Activated T-helper 1 cell treated with Interleukin-2 at 50 U/mL for 16 hours (primary cell): ENCODE results near the gene CALHM3.

Experiments used
- DNase-seq: peaks from one replicate; pipeline ENCODE4 v3.0.0-alpha.2; 2020; ENCODE audit warnings: low read depth

Gene CALHM3

GRCh38 chr10:103474077-103474476, 5.0 kb downstream of the CALHM3 start:
- DNase-seq = no peak

DNA sequence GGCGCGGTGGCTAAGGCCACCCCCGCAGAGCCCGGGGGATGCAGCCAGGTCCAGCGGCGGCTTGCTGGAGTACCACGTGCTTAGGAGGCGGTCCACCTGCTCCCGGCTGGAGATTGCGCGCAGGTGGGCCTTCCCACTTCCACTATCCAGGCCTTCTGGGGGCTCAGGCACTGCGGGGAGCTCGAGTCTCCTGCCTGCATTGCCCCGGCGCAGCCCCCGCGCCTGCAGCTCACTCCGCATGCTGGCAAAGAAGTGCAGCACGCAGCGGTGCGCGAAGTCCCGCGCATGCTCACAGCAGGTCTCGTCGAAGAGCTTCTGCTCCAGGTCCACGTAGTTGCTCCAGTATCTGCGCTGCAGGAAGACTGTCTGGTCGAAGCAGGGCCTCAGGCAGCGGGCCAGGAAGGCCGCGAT, 5.8 kb downstream of the CALHM3 start:
- no peak for DNase-seq

DNA sequence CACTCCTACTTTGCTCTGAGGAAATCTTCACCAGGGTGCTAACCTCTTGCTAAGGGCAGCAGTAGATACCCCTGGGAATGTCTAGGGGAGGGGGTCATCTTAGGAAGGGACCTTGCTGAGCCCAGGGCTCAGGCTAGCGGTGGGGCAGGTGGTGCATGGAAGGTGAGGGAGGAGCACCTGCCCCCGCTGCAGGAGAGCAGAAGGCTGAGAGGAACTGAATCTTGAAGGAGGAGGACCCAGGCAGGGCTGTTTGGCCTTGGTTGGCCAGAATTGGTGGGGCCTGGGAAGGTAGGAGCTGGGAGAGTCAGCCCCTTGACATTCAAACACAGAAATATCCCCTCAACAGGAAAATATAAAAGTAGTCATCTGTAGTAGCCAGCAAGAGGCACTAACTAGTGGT, 7.0 kb downstream of the CALHM3 start:
- DNase-seq = no peak

DNA sequence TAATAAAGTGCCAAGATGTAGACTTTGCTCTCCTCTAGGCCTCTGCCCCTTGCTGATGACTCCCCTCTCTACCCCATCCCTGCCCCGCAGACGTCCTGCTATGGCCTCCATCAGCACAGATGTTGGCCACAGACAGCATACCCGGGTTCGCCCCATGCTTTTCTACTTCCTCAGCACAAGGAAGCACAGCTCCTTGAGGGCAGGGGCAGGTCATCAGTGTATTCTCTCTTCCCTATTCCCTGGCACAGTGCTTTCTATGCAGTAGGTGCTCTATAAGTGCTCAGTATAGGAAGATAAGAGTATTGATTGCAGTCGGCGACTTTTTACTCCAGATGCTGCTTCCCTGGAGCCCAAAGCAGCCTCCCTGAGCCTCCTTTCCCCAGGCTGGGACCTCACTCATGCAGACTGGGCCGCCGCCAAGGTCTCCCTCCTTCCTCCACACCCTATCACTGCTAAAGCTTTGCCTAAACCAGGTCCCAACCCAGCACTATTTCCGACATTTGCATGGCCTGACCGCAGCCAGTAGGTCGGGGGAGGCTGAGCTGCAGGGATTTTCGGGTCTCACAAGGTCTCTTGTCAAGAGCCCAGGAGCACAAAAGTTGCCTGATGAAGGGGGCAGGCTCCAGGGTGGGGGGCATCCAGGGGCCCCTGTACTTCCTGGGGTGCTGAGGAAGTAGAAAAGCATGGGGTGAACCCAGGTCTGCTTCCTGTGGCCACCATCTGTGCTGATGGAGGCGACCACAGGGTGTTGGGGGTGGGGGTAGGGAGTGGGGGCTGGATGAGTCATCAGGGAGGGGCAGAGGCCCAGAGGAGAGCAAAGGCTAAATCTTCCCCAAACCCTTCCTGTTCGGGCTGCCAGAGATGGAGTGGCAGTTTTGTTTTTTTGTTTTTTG, 8.0 kb downstream of the CALHM3 start:
- peak; percentile 68 for DNase-seq

GRCh38 chr10:103469201-103469600, 9.8 kb downstream of the CALHM3 start:
- DNase-seq = no peak

GRCh38 chr10:103467406-103467805, 11.6 kb downstream of the CALHM3 start:
- DNase-seq = no peak

DNA sequence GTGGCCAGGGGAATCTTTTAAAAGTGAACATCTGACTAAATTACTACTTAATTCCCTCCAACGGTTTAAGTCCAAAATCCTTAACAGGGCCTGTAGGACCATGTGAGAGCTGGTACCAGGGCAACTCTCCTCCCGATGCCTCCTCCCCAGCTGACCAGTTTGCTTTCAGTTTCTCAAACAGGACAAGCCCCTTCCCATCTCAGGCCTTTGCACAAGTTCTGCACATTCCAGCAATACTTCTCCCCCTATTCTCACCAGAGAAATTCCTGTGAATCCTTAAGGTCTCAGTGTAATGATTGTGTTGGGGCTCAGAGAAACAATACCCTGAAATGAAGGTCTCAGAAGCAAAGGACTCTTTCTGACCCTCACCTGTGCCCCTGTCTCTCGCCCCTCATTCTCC, 12.3 kb downstream of the CALHM3 start:
- DNase-seq = no peak

DNA sequence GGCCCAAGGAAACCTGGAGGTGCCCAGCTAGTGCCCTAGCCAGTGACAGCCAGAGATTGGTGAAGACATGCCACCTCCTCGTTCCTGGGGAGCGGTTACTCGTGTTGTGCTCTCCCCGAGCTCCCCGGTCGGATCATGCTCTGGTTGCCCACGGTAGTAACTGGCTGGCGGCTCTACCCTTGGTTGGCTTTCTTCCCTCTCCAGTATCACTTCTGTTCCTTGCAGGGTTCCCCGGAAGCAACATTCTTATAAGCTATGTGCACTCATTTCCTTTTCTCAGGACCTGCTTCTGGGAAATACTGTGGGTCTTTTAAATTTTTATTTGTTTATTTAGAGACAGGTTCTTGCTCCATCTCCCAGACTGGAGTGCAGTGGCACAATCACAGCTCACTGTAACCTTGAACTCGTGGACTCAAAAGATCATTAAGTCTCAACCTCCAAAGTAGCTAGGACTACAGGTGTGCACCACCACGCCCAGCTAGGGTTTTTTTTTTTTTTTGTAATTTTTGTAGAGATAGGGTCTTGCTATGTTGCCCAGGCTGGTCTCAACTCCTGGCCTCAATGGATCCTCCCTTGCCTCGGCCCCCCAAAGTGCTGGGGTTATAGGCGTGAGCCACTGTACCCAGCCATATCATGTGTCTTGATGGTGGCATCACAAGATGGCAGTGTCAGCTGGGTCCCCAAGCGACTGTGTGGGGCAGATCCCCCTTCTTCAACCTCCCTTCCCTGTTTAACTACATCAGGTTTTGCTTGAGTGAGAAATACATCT, 13.4 kb downstream of the CALHM3 start:
- DNase-seq = no peak

DNA sequence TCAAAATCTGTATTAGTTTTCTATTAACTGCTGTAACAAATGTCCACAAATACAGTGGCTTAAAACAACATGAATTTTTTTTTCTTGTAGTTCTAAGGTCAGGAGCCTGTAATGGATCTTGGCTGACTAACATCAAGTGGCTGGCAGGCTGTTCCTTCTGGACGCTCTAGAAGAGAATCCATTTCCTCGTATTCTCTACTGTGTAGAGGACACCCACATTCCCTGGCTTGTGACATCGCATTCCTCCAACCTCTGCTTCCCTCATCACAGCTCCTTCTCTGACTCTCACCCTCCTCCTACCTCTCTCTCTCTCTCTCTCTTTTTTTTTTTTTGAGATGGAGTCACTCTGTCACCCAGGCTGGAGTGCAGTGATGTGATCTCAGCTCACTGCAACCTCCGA, 15.5 kb downstream of the CALHM3 start:
- DNase-seq = no peak

- no peak for DNase-seq
These were observed 19.4 kb downstream of the CALHM3 start for GRCh38 chr10:103459615-103460014.

DNA sequence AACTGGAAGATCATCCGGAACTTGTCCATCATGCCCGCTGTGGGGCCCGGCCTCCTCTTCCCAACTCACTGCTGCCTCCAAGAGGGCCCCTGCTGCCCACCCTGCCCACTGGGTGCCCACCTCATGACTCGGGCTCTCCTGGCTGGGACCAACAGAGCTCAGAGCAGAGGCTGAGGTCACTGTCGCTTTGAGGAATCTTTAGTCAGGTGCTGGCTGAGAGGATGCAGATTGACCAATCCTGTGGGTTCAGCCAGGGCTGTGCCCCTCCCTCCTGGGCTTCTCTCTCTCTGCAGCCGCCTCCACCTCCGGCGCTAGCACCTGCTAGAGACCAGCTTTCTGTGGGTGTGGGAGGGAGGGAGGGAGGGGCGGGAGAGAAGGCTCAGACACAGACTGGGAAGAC, 20.3 kb downstream of the CALHM3 start, which contains the start of gene CALHM1:
CALHM1 (minus strand) TSS at position 181 of the 400 bp plus-strand sequence; CDS start at position 32, 149 bp downstream.
- DNase-seq = no peak

DNA sequence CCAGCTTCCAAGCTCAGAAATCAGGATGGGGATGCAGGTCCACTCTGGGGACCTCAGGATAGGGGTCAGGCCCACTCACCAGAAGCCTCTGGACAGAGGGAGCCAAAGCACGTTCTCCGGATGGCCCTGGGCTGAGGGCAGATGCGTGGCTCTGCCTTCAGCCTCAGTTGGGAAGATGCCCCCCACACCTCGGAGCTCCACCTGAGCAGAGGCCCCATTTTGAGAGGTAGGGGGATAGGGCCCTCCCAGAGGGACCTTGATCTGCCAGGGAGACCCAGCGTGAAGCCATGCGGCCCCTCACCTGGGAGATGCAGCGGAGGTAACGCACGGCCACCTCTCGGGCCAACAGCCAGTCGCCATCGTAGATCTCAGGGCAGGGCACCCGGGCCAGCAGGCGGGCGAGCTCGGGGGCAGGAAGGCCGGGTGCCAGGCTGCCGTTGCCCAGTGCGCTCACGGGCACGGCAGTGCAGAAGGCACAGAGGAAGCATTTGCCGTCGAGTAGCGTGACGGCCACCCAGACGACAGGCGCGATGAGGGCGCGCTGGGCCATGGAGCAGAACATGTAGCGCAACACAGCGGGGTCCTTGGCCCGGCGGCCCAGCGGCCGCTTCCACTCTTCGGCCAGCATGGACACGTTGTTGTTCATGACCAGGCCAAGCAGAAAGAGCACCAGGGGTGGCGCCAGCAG, 21.0 kb downstream of the CALHM3 start:
- DNase-seq = no peak

- DNase-seq = no peak
These were observed 21.8 kb downstream of the CALHM3 start for GRCh38 chr10:103457176-103457712.

- DNase-seq = no peak
These were observed 22.9 kb downstream of the CALHM3 start for GRCh38 chr10:103456074-103456660.

GRCh38 chr10:103455235-103455634, 23.8 kb downstream of the CALHM3 start:
- DNase-seq = no peak

GRCh38 chr10:103454026-103454425, 25.0 kb downstream of the CALHM3 start:
- no peak for DNase-seq

DNA sequence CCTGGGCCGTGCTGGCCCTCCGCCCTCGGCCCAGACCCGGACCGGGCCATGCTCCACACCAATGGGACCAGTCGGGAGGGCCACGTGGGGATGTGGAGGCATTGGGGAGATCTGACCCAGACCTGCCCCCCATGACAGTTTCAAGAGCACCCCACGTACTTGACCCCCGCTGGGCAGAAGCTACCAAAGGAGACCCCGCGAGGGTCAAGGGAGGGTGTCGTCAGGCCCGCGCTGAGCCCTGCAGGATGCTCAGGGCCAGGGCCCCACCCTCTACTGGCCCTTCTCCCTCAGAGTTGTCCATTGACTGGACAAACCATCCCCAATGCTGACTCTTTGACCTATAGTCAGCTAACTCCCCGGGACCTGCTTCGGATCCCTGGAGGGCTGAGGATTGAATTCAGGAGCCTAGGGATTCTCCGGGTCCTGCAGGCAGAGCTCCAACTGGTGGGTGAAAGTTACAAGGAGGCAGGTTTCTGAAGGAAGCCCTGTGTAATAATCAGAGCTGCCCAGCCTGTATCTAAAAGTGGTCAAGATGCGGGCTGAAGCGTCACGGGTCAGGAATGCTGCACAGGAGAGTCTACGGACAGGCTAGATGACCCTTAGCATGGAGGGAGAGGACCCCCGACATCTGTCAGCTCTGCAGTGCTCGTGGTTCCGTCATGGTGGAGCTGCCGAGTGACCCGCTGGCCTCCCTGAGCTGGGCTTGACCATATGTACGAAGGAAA, 26.4 kb downstream of the CALHM3 start:
- DNase-seq = no peak

DNA sequence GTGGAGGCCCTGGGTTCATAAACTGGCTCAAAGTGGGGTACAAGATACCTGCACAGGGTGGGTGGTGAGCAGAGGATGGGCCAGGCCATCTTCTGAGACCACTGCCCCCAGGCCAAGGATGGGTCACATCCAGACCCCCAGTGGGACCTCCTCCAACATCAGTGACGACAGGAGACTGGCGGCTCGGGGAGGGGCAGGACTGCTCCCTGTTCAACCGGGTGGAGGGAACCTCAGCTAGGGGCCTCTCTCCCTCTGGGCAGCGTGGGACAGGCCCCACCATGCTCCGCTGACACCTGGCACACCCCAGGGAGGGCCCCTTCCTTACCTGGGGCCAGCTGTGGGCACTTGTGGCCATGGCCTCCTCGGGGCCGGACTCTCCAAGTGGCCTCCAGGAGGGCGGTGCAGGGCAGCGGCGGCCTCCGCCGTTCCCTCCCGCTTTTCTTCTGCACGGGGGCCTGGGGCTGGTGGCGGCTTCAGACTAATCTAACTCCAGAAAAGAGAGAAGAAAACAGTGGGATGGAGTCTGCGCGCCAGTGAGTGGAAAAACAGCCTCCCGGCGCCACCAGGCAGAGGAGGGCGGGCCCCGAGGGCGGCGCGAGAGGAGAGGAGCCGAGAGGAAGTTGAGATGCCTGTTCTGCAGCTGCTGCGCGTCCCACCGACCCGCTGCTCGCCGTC, 27.1 kb downstream of the CALHM3 start, which contains the start of gene CALHM2:
CALHM2 (minus strand) TSS at position 540 of the 675 bp plus-strand sequence. CDS start 2,429 bp downstream, outside the sequence.
- peak; percentile 39 for DNase-seq

- peak; percentile 37 for DNase-seq
These were observed 27.8 kb downstream of the CALHM3 start for GRCh38 chr10:103451091-103451813.
